ENCODE results near the gene CUX1. TPM values are rescaled to one million over a fixed set of nuclear protein-coding genes. Genes with fewer than 3 reads are reported as not detected.

Gene CUX1
- total RNA-seq, 1 donor from 2014 or later: 40.5 TPM

DNA sequence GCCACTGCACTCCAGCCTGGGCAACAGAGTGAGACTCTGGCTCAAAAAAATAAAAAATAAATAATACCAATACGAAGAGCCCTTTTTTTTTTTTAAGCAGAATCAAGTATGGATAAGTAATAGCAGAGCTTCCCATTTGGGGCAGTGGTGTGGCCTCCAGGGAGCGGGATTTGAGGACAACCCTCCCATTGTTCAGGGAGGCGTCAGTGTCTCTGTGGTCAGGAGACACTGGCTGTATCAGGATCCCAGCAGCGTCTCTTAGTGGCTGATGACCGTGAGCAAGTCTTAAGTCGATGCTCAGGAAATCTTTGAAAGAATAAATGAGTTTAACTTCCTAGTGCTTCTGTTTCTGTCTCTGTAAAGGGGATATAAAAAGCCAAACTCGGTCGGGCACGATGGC, 444.0 kb downstream of the CUX1 start:
- Histone ChIP-seq H3K4me3 (ENCODE audit: low read depth, low read length) (no peak overlapping the region), H3K36me3 (ENCODE audit: control insufficient read depth, insufficient read depth, low read length) (no peaks in the 10 kb centered on the region), H3K27me3 (ENCODE audit: control insufficient read depth, insufficient read depth, low read length) (no peaks in the 10 kb centered on the region)
- DNase-seq (ENCODE audit: low read depth): no peak
- TF ChIP-seq, protein P1, sequence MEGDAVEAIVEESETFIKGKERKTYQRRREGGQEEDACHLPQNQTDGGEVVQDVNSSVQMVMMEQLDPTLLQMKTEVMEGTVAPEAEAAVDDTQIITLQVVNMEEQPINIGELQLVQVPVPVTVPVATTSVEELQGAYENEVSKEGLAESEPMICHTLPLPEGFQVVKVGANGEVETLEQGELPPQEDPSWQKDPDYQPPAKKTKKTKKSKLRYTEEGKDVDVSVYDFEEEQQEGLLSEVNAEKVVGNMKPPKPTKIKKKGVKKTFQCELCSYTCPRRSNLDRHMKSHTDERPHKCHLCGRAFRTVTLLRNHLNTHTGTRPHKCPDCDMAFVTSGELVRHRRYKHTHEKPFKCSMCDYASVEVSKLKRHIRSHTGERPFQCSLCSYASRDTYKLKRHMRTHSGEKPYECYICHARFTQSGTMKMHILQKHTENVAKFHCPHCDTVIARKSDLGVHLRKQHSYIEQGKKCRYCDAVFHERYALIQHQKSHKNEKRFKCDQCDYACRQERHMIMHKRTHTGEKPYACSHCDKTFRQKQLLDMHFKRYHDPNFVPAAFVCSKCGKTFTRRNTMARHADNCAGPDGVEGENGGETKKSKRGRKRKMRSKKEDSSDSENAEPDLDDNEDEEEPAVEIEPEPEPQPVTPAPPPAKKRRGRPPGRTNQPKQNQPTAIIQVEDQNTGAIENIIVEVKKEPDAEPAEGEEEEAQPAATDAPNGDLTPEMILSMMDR (IDR thresholded peaks at IDR 0.05; ENCODE audit: insufficient read depth, low read length, severe bottlenecking): no peak
- no peak for FAIRE-seq

DNA sequence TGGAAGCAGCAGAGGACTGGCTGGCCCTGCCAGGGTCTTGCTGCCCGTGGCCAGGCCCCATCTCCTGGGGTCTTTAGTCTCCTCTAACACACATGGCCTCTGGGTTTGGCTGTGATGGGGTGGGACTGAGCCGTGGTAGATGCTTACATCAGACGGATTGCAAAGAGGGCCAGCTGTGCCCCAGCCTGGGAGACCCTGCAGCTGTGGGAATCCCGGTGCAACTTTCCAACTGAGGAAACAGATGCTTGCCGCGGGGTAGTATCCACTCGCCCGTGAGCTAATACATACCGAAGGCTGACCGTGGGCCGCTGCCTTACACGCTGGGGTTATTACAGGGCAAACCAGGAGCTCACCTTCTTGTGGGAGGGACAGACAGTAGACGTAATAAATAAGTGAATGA, 445.1 kb downstream of the CUX1 start:
- TF ChIP-seq, protein P1 (IDR thresholded peaks at IDR 0.05; ENCODE audit: insufficient read depth, low read length, severe bottlenecking): no peak
- FAIRE-seq: no peak
- H3K4me3 ChIP-seq (ENCODE audit: low read depth, low read length): no peak overlapping the region
- no peaks in the 10 kb centered on the region for H3K36me3 ChIP-seq (ENCODE audit: control insufficient read depth, insufficient read depth, low read length)
- H3K27me3 ChIP-seq (ENCODE audit: control insufficient read depth, insufficient read depth, low read length): no peaks in the 10 kb centered on the region
- no peak for DNase-seq (ENCODE audit: low read depth)

DNA sequence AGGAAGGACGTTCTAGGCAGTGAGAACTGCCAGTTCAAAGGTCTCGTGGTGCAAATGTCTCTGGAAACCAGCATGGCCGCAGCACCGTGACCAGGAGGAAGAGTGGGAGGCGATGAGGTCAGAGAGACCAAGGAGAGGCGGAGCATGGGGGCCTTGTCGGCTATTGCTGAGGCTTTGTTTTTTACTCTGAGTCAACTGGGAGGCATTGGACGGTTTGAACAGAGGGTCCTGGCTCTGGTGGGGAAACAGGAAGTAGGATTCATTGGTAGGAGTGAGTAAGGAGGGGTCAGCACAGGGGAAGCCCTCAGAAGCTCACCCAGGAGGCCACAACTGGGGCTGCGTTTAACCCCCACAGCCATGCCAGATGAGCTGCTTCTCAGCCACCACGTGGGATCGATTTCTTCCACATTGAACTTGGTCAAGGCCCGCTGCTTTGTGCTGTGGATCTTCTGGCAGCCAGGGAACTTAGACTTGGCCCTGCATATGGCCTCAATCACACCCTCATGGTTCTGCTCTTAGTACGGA, 447.0 kb downstream of the CUX1 start:
- DNase-seq (ENCODE audit: low read depth) (no peak), FAIRE-seq (no peak)
- Histone ChIP-seq H3K4me3 (ENCODE audit: low read depth, low read length) (no peak overlapping the region), H3K27me3 (ENCODE audit: control insufficient read depth, insufficient read depth, low read length) (no peaks in the 10 kb centered on the region), H3K36me3 (ENCODE audit: control insufficient read depth, insufficient read depth, low read length) (no peaks in the 10 kb centered on the region)
- TF ChIP-seq, protein P1 (IDR thresholded peaks at IDR 0.05; ENCODE audit: insufficient read depth, low read length, severe bottlenecking): no peak

DNA sequence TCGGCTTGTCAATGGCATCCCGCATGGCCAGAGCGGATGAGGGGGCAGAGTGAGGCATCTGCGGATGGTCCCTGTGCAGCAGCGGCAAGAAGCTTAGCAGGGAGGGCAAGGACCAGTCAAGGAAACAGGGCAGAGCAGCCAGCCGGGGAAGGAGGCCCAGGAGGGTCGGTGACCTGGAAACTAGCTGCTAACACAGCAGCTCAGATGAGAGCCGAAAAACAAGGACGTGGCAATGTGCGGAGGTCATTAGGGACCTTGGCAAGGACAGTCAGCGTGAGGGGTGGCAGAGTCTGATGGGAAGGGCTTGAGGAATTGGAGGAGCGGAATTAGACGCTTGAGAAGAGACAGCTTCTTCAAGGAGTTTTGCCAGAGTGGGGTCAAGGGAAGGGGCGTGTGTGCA, 449.1 kb downstream of the CUX1 start:
- Histone ChIP-seq H3K27me3 (ENCODE audit: control insufficient read depth, insufficient read depth, low read length) (no peaks in the 10 kb centered on the region), H3K36me3 (ENCODE audit: control insufficient read depth, insufficient read depth, low read length) (no peaks in the 10 kb centered on the region), H3K4me3 (ENCODE audit: low read depth, low read length) (no peak overlapping the region)
- TF ChIP-seq, protein P1 (IDR thresholded peaks at IDR 0.05; ENCODE audit: insufficient read depth, low read length, severe bottlenecking): no peak
- no peak for FAIRE-seq
- DNase-seq (ENCODE audit: low read depth): no peak

DNA sequence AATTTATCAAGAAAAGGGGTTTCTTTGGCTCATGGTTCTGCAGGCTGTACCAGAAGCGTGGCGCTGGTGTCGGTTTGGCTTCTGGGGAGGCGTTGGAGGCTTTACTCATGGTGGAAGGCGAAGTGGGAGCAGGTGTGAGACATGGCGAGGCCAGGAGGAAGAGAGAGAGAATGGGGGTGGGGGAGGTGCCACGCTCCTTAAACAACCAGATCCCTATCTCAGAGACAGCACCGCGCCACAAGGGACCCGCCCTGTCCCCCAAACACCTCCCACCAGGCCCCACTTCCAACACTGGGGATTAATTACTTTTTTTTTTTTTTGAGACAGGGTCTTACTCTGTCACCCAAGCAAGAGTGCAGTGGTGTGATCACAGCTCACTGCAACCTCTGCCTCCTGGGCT, 451.2 kb downstream of the CUX1 start:
- no peak overlapping the region for H3K4me3 ChIP-seq (ENCODE audit: low read depth, low read length)
- TF ChIP-seq, protein P1 (IDR thresholded peaks at IDR 0.05; ENCODE audit: insufficient read depth, low read length, severe bottlenecking): no peak
- no peaks in the 10 kb centered on the region for H3K27me3 ChIP-seq (ENCODE audit: control insufficient read depth, insufficient read depth, low read length)
- FAIRE-seq (no peak), DNase-seq (ENCODE audit: low read depth) (no peak)
- no peaks in the 10 kb centered on the region for H3K36me3 ChIP-seq (ENCODE audit: control insufficient read depth, insufficient read depth, low read length)

DNA sequence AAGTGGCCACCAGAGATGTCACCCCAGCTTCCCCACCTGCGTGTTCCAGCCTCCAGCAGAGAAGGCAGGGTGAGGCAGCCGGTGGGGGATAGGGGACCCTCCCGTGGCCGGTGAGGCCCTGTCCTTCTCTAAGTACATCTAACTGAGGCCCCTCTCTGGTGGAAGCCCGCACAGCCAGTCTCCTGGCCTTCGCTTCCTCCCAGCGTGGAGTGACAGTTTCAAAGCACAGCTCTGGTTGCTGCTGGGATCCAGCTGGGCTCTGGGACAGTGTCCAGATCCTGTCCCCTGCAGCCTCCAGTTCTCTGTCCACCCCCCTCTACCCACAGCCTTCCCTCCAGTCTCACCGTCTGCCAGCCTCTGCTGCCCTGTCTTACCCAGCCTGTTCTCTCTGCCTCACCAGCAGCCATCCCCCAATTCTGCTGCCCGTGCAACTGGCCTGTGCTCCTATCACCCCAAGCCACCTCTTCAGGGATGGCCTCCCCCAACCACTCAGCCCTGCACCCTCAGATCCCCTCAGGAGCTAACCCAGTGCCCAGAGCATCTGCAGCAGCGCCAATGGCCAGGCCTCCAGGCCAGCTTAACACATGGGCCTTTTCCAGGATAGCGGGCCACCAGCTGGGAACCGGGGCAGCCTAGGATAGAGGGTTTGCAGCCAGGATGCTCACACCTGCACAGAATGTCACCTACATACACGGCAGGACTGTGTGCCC, 452.9 kb downstream of the CUX1 start:
- no peak for FAIRE-seq
- no peaks in the 10 kb centered on the region for H3K27me3 ChIP-seq (ENCODE audit: control insufficient read depth, insufficient read depth, low read length)
- no peaks in the 10 kb centered on the region for H3K36me3 ChIP-seq (ENCODE audit: control insufficient read depth, insufficient read depth, low read length)
- no peak overlapping the region for H3K4me3 ChIP-seq (ENCODE audit: low read depth, low read length)
- DNase-seq (ENCODE audit: low read depth): no peak
- TF ChIP-seq, protein P1 (IDR thresholded peaks at IDR 0.05; ENCODE audit: insufficient read depth, low read length, severe bottlenecking): no peak
